Stimulated activated CD4-positive, alpha-beta T cell treated with anti-CD3 and anti-CD28 coated beads, Interleukin-2, amount 100 ng/mL, for 48 hours (primary cell): ENCODE measurements around the gene EOLA2.
"Not testable (repeated sequence)": the region's sequence is repeated elsewhere in the genome, so short reads cannot be mapped to it uniquely, and the experiment has no call there.

Experiments used
- DNase-seq, 2 donors: peaks; one replicate each; pipeline ENCODE4 v3.0.0-alpha.2; 2020

EOLA2 gene

DNA sequence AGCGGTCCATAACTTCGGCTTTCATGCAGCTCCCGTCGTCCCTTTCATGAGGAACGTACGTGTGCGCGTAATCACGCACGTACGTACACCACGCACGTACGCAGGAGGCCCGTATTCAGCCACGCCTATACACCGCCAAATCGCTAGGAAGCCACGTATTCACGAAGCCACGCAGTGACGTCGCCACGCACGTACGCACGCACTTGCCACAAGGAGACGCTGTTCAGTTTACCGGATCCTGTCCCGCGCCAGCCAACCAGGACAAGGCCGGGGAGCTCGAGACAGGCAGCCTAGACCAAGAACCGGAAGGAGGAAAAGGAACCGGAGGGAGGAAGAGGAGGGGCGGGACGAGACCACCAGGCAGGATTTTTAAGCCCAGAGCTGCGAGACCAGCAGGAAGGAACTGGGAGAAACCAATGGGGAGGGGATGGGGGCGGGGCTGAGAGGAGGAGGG lies at the start of gene EOLA2:
TSS of gene EOLA2 (minus strand) at position 65 of the 454 bp plus-strand sequence. CDS start 4,617 bp downstream, outside the sequence.
- DNase-seq: peak; percentile 77 to 81

DNA sequence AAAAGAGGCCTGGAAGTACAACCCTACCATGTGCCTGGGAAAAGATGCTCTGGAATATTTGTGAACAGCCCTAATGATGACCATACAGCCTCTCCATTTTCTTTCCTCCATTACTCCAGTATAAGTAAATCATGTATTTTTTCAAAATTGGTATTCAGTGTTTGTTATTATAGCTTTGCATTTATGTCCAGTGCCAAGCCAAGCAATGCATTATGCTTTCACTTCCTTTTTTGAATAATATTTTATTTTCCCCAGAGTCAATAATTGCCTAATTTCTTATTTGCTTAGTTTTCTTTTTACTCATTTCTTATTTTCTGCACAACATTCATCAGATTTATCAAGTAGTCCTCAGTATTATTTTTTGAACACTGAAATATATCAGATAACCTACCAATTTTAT lies 49.3 kb upstream of the EOLA2 start:
- no peak for DNase-seq

- no peak for DNase-seq
Measured at GRCh38 chrX:149984411-149984810, 46.1 kb upstream of the EOLA2 start.

DNA sequence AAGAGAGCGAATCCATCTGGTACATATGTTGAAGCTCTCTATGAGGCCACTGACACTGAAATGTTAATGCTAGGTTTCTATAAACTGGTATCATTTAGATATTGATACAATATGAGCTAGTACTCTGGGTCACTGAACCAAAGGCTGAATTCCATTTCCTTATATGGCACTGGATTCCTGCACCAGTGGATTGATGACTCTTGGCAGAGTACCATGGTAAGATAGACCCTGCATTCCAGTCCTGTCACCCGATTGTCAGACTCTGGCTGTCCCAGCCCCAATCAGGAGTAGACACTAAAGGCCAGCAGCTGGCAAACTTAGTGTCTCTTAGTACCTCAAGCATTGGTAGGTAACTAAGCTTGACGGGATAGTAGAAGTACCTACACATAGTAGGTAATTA lies 44.0 kb upstream of the EOLA2 start:
- DNase-seq: no peak

DNA sequence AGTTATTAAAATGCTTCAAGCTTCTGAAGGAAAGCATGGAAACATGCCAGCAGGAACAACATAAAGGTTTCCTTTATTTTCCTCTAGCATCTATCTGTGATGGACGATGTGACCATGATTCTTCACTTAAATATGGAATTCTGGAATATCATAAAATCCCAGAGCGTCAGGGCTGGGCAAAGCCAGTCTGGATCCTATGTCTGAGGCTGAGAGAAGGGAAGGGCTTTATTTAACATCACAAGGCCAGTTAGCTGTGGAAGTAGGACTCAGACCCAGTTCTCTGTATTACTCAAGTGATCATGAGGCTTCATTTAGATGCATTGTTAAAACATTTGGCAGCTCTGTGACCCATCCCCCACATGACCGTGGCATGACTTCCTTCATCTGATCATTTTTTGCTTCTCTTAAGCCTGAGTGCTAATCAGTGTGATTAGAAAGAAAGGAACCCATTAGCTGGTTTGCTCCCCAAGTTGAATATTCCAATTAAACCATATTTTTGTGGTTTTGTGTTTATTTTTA lies 40.9 kb upstream of the EOLA2 start:
- DNase-seq: no peak

DNA sequence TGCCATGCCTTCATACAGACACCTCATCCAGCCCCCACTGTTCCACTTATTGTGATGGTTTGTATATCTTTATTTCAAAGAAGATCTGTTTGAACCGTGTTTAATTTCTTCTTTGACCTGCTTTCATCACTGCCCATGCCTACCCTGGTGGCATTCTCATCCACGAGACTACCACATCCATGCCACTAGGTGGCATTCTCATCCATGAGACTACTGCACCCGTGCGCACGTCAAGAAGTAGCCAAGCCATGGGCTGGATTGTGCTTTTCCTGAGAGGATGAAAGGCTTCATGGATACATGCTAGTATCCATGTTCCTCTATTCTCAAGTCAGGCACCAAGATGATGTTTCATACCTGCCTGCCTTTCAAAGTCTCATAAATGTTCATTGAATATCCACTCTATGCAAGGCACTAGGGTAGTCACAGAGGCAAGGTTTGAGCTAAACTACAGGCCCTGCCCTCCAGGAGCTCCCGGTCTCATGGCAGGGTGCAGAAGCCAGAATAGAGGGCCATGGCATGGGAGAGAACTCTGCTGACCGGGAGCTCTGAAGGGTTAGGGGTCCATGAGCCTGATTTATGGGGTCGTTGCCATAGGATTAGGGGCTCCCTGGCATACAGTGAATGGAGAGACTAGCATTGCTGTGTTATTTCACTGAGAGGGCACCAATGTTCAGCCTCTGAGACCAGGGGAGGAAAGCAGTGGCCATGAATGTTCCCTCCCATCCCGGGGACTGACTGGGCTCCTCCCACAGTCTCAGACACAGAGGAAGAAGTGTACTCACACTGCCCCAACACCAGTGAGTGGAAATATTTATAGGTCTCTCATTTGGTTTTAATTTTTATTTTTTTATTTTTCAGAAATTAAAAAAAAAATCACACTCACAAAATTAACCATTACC lies 24.8 kb upstream of the EOLA2 start:
- DNase-seq: peak in 1 of 2 donors; percentile 23

- DNase-seq: no peak
Measured at GRCh38 chrX:149962010-149962409, 23.7 kb upstream of the EOLA2 start.

DNA sequence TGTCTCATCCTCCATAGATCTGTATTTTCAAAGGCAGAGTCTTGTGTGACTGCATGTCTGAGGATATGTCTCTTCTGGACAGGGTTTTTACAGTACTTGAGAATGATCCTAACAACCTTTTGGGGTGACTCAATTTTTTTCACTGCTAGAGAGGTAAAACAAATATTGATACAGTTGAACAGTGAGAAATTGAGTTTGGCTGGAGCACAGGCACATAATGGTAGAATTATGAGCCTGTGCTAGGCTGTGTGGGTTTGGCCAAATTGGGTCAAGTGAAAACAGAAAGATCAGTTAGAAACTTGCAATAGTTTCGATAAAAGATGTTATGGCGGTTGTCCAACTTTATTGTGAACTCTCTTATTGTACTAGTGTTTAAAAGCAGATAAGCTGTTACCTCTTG lies 23.3 kb upstream of the EOLA2 start:
- DNase-seq: no peak

DNA sequence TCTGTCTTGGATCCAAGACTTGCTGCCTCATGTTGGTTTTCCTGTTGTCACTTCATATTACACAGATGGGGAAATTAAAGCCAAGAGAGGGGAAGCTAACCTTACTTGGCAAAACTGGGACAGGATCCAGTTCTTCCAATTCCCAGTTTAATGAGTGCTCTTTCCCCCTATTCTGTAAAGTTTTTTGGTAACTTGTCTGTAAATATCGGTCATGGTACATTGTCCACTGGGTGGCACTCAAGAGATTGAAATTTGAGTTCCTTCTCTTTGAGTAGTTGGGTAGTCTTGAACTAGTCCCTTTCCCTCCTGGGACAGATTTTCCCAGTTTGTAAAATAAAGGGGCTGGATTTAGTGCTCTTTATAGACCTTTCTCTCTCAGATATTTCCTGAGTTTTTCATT lies 12.4 kb upstream of the EOLA2 start:
- no peak for DNase-seq

GRCh38 chrX:149949743-149950436 lies 11.6 kb upstream of the EOLA2 start:
- no peak for DNase-seq

GRCh38 chrX:149948016-149948415 lies 9.7 kb upstream of the EOLA2 start:
- DNase-seq: no peak

DNA sequence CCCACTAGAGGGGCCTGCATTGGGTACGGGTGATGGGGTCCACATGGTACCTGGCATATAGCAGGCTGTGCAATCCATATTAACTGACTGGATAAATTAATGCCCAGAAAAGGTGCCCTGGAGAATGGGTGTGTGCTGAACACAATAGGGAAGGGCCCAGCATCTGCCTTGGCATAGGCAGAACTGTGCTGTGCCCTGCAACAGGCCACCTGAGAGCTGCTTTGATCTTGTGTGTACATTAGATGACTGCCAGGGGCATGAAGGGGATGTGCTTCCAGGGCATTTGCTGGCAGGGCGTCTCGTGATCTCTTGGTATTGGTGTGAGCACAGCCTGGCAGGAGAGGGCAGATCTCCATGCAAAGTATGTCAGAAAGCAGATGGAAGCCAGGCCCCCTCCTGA lies 8.6 kb upstream of the EOLA2 start:
- not testable (repeated sequence) for DNase-seq

DNA sequence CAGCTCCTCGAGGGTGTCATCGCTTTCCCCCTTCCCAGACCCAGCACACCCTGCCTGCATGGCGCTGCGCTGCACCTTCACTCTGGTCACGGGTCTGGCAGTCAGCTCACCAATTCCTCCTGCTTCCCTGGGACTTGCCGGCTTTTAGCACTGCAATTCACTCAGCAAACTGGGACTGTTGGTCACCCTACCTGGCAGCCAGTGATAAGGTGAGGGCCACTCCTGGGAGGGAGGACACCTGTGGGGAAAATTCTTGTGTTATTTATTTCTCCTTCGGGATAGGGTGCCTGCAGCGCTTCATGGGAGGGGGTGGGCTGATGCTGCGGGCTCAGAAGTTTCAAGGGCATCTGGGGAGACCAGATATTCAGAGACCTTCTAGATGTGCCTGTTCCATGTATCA lies 7.5 kb upstream of the EOLA2 start:
- not testable (repeated sequence) for DNase-seq

DNA sequence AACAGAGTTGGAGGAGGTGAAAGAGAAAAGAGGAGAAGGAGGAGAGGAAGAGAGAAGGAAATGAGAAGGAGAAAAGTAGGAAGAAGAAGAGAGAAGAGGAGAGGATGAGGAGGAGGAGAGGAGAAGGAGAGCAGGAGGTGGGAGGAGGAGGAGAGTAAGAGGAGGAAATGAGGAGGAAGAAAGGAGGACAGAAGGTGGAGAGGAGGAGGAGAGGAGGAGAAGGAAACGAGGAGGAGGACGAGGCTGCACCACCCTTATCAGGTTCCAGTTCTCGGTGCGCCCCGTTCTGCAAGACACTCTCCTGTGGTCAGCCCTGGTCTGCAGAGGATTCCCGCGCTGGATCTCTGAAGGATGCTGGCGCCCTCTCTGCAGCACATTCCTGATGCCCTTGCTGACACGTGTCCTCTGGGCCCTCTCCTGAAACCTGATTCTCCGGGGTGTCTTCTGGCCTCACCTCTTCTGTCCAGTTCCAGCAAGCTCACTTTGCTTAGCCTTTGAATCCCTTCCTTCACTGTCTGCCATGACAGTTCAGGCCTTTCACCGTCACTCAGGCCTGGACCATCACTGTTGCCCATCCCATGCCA lies 6.9 kb upstream of the EOLA2 start:
- DNase-seq: not testable (repeated sequence)

DNA sequence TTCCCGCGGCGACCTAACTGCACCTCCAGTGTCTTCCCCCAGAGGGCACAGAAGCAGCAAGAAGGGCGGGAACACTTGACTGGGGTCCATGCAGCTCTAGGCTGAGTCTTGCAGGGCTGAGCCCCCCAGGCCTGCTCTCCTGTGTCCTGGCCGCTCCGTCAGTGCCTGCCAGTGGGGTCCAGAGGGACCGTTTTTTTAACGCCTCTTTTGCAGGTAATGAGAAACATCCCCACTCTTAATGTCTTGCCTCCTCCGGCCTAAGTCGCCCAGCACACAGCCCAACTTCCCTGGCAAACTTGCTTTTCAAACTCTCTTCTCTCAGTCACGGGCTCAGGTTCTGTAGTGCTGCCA lies 2.4 kb upstream of the EOLA2 start:
- not testable (repeated sequence) for DNase-seq

DNA sequence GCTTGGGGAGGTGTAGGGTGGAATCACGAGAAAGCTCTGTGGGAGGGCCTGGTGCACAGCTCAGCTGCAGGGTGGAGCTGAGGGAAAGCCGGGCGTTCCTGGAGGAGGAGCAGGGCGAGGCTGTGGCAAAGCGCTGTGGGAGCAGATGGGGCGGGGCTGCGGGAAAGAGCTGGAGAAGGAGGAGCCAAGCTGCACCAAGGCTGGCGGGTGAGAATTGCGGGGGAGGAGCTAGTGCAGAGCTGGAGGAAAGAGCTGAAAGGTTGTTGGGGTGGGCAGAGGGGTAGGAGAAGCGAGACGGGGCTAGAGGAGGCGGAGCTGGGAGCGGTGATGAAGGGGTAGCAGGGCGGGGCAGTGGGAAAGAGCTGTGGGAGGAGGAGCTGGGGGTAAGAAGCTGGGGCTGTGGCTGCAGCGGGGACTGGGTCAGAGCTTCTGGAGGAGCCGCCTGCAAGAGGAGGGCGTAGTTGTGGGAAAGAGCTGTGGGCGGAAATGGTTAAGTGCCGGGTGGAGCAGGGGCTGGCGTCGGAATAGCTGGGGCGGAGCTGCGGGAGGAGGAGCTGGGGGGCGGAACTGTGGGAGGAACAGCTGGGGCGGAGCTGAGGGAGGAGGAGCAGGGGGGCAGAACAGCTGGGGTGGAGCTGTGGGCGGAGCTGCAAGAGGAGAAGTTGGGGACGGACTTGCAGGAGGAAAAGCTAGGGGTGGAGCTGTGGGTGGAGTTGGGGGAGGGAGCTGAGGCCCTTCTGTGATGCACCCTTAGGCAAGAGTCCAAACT lies 1.8 kb upstream of the EOLA2 start:
- peak; percentile 75 to 77 for DNase-seq

GRCh38 chrX:149939655-149939904 lies 1.3 kb upstream of the EOLA2 start:
- DNase-seq: no peak

- peak; percentile 76 to 79 for DNase-seq
Measured at GRCh38 chrX:149938881-149939654, 777 bp upstream of the EOLA2 start.

DNA sequence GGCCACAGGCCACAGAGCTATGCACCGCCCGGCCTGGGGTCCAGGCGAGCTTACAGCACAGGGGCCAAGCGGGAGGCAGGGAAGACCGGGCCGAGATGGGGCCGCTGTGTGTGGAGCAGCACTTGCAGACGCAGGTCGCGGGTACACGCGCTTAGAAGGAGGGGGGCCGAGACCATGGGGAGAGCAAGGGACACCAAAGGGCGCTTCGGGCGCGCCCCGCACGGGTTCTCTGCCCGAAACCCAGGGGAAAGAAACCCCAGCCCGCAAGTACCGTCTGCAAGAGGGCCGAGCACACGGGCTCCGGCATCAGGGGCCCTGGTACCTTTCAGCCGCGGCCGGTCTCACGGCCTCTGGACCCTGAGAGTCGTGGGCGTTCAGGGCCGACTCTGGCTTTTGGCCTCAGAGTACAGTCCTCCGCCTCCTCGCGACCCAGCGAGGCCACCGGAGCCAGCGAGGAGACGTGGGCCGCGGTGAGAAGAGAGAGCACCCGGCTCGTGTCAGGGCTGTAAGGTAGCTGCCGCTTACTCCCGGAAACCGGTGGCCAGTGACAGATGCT lies 342 bp downstream of the EOLA2 start:
- no peak for DNase-seq

DNA sequence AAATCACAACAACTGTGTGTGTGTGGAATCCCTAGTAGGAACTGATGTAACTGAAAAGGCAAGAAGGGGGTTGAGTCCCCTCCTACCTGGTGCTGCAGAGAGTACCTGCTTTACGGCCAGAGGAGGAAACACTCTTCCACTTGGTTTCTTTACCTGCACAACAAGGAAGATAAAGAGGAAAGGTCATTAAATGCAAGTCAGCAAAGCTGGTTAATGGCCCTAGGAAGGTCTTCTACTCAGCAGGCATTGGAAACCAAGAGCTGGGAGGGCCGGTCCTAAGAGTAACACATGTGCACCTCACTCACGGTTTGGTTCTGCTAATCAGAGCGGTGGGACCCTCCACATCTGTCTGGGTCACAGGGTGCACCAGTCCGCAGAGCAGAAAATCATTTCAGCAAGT lies 963 bp downstream of the EOLA2 start:
- not testable (repeated sequence) for DNase-seq

GRCh38 chrX:149933547-149933946 lies 4.7 kb downstream of the EOLA2 start:
- not testable (repeated sequence) for DNase-seq

DNA sequence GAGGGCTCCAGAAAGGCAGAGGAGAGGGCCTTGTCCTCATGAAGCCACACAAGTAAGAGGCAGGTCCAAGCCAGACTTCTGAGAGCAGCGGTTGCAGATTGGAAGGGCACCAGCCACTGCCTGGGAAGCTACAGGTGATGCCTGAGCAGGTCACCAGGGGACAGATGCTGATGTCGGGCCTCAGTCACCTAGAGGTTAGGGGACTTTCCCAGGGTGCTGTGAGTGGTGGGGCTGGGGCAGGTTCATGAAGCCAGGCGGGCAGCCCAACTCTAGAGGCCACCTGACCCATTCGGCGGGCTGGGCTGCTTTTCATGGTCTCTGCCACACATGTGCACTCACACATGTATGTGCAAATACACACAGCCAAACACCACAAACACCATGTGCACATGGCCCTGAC lies 5.3 kb downstream of the EOLA2 start:
- DNase-seq: not testable (repeated sequence)
